ENCODE results near the gene TFAP2A. TPM values are rescaled to one million over a fixed set of nuclear protein-coding genes. Genes with fewer than 3 reads are reported as not detected.

Gene TFAP2A
- total and polyA plus RNA-seq, 4 donors = 0.23 to 0.63 (median 0.38) TPM; not detected in 1

DNA sequence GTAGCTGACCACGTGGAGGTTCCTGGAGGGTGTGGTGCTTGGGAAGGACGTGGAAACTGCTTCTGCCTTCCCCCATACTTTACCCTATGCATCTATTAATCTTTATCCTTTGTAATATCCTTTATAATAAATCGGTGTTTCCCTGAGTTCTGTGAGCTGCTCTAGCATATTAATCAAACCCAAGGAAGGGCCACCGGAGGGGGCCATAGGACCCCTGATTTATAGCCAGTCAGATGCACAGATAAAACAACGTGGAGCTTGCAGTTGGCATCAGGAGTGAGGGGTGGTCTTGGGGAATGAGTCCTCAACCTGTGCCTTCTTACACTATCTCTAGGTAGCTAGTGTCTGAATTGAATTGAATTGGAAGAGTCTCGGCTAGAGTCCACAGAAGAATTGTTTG, 36.5 kb upstream of the TFAP2A start:
- DNase-seq (no peak), ATAC-seq (ENCODE audit: low FRiP score) (no peak)
- no peaks in the 10 kb centered on the region for H3K9me3 ChIP-seq (ENCODE audit: control insufficient read depth, low read length)
- peaks cover 0 to 6% of the 10 kb centered on the region in 2 donors for H3K4me1 ChIP-seq (ENCODE audit: control insufficient read depth in 1 of 2, insufficient read depth in 2 of 2, low read length in 2 of 2)
- H3K4me3 ChIP-seq (ENCODE audit: low read length in 2 of 2) = no peak overlapping the region
- WGBS, 2 donors = 54 to 59% methylated on average over 6 of the region's 6 CpGs
- intact Hi-C loops (cut with DNase I) = no loop called here
- no peak overlapping the region for H3K27ac ChIP-seq (ENCODE audit: low read depth in 1 of 2, low read length in 2 of 2)
- no peaks in the 10 kb centered on the region for H3K36me3 ChIP-seq (ENCODE audit: control insufficient read depth in 1 of 2, insufficient read depth in 2 of 2, low read length in 1 of 2)
- H3K27me3 ChIP-seq (ENCODE audit: control insufficient read depth in 1 of 2, insufficient read depth in 2 of 2, low read length in 1 of 2) = no peaks in the 10 kb centered on the region

- 76 to 77% methylated on average over 5 of the region's 5 CpGs for WGBS, 2 donors
- DNase-seq = no peak
- Histone ChIP-seq H3K9me3 (ENCODE audit: control insufficient read depth, low read length) (no peaks in the 10 kb centered on the region), H3K27ac (ENCODE audit: low read depth in 1 of 2, low read length in 2 of 2) (no peak overlapping the region), H3K4me3 (ENCODE audit: low read length in 2 of 2) (no peak overlapping the region), H3K36me3 (ENCODE audit: control insufficient read depth in 1 of 2, insufficient read depth in 2 of 2, low read length in 1 of 2) (no peaks in the 10 kb centered on the region), H3K27me3 (ENCODE audit: control insufficient read depth in 1 of 2, insufficient read depth in 2 of 2, low read length in 1 of 2) (no peaks in the 10 kb centered on the region), H3K4me1 (ENCODE audit: control insufficient read depth in 1 of 2, insufficient read depth in 2 of 2, low read length in 2 of 2) (peaks cover 0 to 6% of the 10 kb centered on the region in 2 donors)
- intact Hi-C loops (cut with DNase I) = no loop called here
- no peak for ATAC-seq (ENCODE audit: low FRiP score)
Measured at GRCh38 chr6:10449751-10450150, 34.9 kb upstream of the TFAP2A start.

GRCh38 chr6:10448096-10448495, 33.2 kb upstream of the TFAP2A start:
- ATAC-seq (ENCODE audit: low FRiP score) (no peak), DNase-seq (no peak)
- 49 to 54% methylated on average over 1 of the region's 1 CpG for WGBS, 2 donors
- Histone ChIP-seq H3K4me3 (ENCODE audit: low read length in 2 of 2) (no peak overlapping the region), H3K36me3 (ENCODE audit: control insufficient read depth in 1 of 2, insufficient read depth in 2 of 2, low read length in 1 of 2) (no peaks in the 10 kb centered on the region), H3K27ac (ENCODE audit: low read depth in 1 of 2, low read length in 2 of 2) (no peak overlapping the region), H3K27me3 (ENCODE audit: control insufficient read depth in 1 of 2, insufficient read depth in 2 of 2, low read length in 1 of 2) (no peaks in the 10 kb centered on the region), H3K9me3 (ENCODE audit: control insufficient read depth, low read length) (no peaks in the 10 kb centered on the region), H3K4me1 (ENCODE audit: control insufficient read depth in 1 of 2, insufficient read depth in 2 of 2, low read length in 2 of 2) (peaks cover 0 to 6% of the 10 kb centered on the region in 2 donors)
- intact Hi-C loops (cut with DNase I) = no loop called here

DNA sequence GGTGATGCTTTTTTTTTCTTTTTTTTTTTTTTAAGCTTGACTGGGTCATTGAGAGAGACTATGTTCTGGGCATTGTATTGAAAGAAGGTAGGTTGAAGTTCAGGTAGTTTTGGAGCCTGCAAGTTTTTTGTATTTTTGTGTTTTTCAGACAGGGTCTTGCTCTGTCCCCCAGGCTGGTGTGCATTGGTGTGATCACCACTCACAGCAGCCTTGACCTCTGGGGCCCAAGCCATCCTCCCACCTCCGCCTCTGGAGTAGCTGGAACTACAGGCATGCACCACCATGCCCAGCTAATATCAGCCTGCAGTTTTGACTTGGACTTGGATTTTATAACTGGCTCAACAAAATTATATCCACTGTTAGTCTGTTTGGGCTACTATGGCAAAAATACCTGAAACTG, 31.7 kb upstream of the TFAP2A start:
- H3K9me3 ChIP-seq (ENCODE audit: control insufficient read depth, low read length) = no peaks in the 10 kb centered on the region
- H3K4me1 ChIP-seq (ENCODE audit: control insufficient read depth in 1 of 2, insufficient read depth in 2 of 2, low read length in 2 of 2) = no peaks in the 10 kb centered on the region
- H3K4me3 ChIP-seq (ENCODE audit: low read length in 2 of 2) = no peak overlapping the region
- H3K36me3 ChIP-seq (ENCODE audit: control insufficient read depth in 1 of 2, insufficient read depth in 2 of 2, low read length in 1 of 2) = no peaks in the 10 kb centered on the region
- ATAC-seq (ENCODE audit: low FRiP score) (no peak), DNase-seq (no peak)
- H3K27me3 ChIP-seq (ENCODE audit: control insufficient read depth in 1 of 2, insufficient read depth in 2 of 2, low read length in 1 of 2) = no peaks in the 10 kb centered on the region
- no peak overlapping the region for H3K27ac ChIP-seq (ENCODE audit: low read depth in 1 of 2, low read length in 2 of 2)
- intact Hi-C loops (cut with DNase I) = no loop called here
- 77 to 85% methylated on average over 1 of the region's 1 CpG for WGBS, 2 donors

GRCh38 chr6:10441655-10442009, 26.8 kb upstream of the TFAP2A start:
- H3K36me3 ChIP-seq (ENCODE audit: control insufficient read depth in 1 of 2, insufficient read depth in 2 of 2, low read length in 1 of 2) = no peaks in the 10 kb centered on the region
- ATAC-seq (ENCODE audit: low FRiP score) = no peak
- intact Hi-C loops (cut with DNase I) = no loop called here

GRCh38 chr6:10441004-10441654, 26.3 kb upstream of the TFAP2A start:
- H3K27ac ChIP-seq (ENCODE audit: low read depth in 1 of 2, low read length in 2 of 2) = no peak overlapping the region
- WGBS, 2 donors = 43 to 44% methylated on average over 7 of the region's 7 CpGs
- DNase-seq = no peak
- H3K27me3 ChIP-seq (ENCODE audit: control insufficient read depth in 1 of 2, insufficient read depth in 2 of 2, low read length in 1 of 2) = no peaks in the 10 kb centered on the region
- H3K36me3 ChIP-seq (ENCODE audit: control insufficient read depth in 1 of 2, insufficient read depth in 2 of 2, low read length in 1 of 2) = no peaks in the 10 kb centered on the region
- intact Hi-C loops (cut with DNase I) = no loop called here
- no peak overlapping the region for H3K4me3 ChIP-seq (ENCODE audit: low read length in 2 of 2)
- H3K9me3 ChIP-seq (ENCODE audit: control insufficient read depth, low read length) = peaks cover 3% of the 10 kb centered on the region
- no peaks in the 10 kb centered on the region for H3K4me1 ChIP-seq (ENCODE audit: control insufficient read depth in 1 of 2, insufficient read depth in 2 of 2, low read length in 2 of 2)
- ATAC-seq (ENCODE audit: low FRiP score) = no peak

More at GRCh38 chr6:10441655-10442009, 26.8 kb upstream of the TFAP2A start:
- no peak for DNase-seq
- no peaks in the 10 kb centered on the region for H3K4me1 ChIP-seq (ENCODE audit: control insufficient read depth in 1 of 2, insufficient read depth in 2 of 2, low read length in 2 of 2)
- no peak overlapping the region for H3K4me3 ChIP-seq (ENCODE audit: low read length in 2 of 2)
- no peak overlapping the region for H3K27ac ChIP-seq (ENCODE audit: low read depth in 1 of 2, low read length in 2 of 2)
- no peaks in the 10 kb centered on the region for H3K27me3 ChIP-seq (ENCODE audit: control insufficient read depth in 1 of 2, insufficient read depth in 2 of 2, low read length in 1 of 2)
- WGBS, 2 donors = 75 to 86% methylated on average over 3 of the region's 3 CpGs
- H3K9me3 ChIP-seq (ENCODE audit: control insufficient read depth, low read length) = peaks cover 3% of the 10 kb centered on the region

- Histone ChIP-seq H3K4me1 (ENCODE audit: control insufficient read depth in 1 of 2, insufficient read depth in 2 of 2, low read length in 2 of 2) (no peaks in the 10 kb centered on the region), H3K9me3 (ENCODE audit: control insufficient read depth, low read length) (peaks cover 3% of the 10 kb centered on the region), H3K27ac (ENCODE audit: low read depth in 1 of 2, low read length in 2 of 2) (no peak overlapping the region), H3K36me3 (ENCODE audit: control insufficient read depth in 1 of 2, insufficient read depth in 2 of 2, low read length in 1 of 2) (no peaks in the 10 kb centered on the region), H3K27me3 (ENCODE audit: control insufficient read depth in 1 of 2, insufficient read depth in 2 of 2, low read length in 1 of 2) (no peaks in the 10 kb centered on the region), H3K4me3 (ENCODE audit: low read length in 2 of 2) (no peak overlapping the region)
- DNase-seq (no peak), ATAC-seq (ENCODE audit: low FRiP score) (no peak)
- intact Hi-C loops (cut with DNase I) = loop anchor here in 1 of 2 donors (5.0 to 10.0 kb wide), 2 partner anchors 413 to 1456 kb away; no protein-coding TSS in a partner anchor
- 83% methylated on average over 3 of the region's 3 CpGs for WGBS, 2 donors
Measured at GRCh38 chr6:10437891-10438290, 23.0 kb upstream of the TFAP2A start.

GRCh38 chr6:10434235-10434634, 19.4 kb upstream of the TFAP2A start:
- no peak for DNase-seq
- 70 to 75% methylated on average over 4 of the region's 4 CpGs for WGBS, 2 donors
- intact Hi-C loops (cut with DNase I) = loop anchor here (5.0 to 10.0 kb wide), 2 partner anchors 409 to 1452 kb away; no protein-coding TSS in a partner anchor
- Histone ChIP-seq H3K4me3 (ENCODE audit: low read length in 2 of 2) (no peak overlapping the region), H3K36me3 (ENCODE audit: control insufficient read depth in 1 of 2, insufficient read depth in 2 of 2, low read length in 1 of 2) (no peaks in the 10 kb centered on the region), H3K9me3 (ENCODE audit: control insufficient read depth, low read length) (peaks cover 3% of the 10 kb centered on the region), H3K27me3 (ENCODE audit: control insufficient read depth in 1 of 2, insufficient read depth in 2 of 2, low read length in 1 of 2) (no peaks in the 10 kb centered on the region), H3K4me1 (ENCODE audit: control insufficient read depth in 1 of 2, insufficient read depth in 2 of 2, low read length in 2 of 2) (no peaks in the 10 kb centered on the region), H3K27ac (ENCODE audit: low read depth in 1 of 2, low read length in 2 of 2) (no peak overlapping the region)
- peak; percentile 29 for ATAC-seq (ENCODE audit: low FRiP score)

DNA sequence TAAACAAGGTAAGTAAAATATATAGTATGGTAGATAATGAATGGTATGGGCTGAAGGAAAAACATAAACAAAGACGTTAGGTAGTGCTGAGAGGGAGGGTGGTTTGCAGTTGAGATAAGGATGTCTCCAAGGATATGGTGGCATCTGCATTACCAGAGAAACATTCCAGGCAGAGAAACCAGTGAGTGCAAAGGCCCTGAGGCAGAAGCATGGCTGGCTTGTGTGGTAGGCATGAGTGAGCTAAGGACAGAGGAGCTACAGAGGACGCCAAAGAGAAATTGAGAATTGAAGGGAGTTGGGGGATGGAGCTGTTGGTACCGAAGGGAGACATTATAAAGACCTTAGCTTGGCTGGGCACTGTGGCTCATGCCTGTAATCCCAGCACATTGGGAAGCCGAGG, 18.4 kb upstream of the TFAP2A start:
- Histone ChIP-seq H3K9me3 (ENCODE audit: control insufficient read depth, low read length) (peaks cover 3% of the 10 kb centered on the region), H3K4me3 (ENCODE audit: low read length in 2 of 2) (no peak overlapping the region), H3K36me3 (ENCODE audit: control insufficient read depth in 1 of 2, insufficient read depth in 2 of 2, low read length in 1 of 2) (no peaks in the 10 kb centered on the region), H3K4me1 (ENCODE audit: control insufficient read depth in 1 of 2, insufficient read depth in 2 of 2, low read length in 2 of 2) (no peaks in the 10 kb centered on the region), H3K27me3 (ENCODE audit: control insufficient read depth in 1 of 2, insufficient read depth in 2 of 2, low read length in 1 of 2) (no peaks in the 10 kb centered on the region), H3K27ac (ENCODE audit: low read depth in 1 of 2, low read length in 2 of 2) (no peak overlapping the region)
- 61 to 78% methylated on average over 4 of the region's 4 CpGs for WGBS, 2 donors
- DNase-seq (no peak), ATAC-seq (ENCODE audit: low FRiP score) (no peak)
- intact Hi-C loops (cut with DNase I) = loop anchor here (5.0 to 10.0 kb wide), 2 partner anchors 409 to 1451 kb away; no protein-coding TSS in a partner anchor
